Liver (tissue), 3 donors: Measurements from ENCODE around the gene LRRTM4.

Source experiments
- CTCF ChIP-seq: fragments of 150-350 bp; IDR thresholded peaks from 2 replicates; pipeline ENCODE4 v1.5.1; 2017; ENCODE audit warnings: improper control_type of control experiment, low read depth, low read length; ENCODE audit not compliant: missing input control
- GABPA ChIP-seq, 2 donors: IDR thresholded peaks in 1 of 2; conservative IDR thresholded peaks in 1 of 2; 2 replicates each; pipeline ENCODE4 v1.6.1; 2016; ENCODE audit warnings: antibody characterized with exemption in 2 of 2, mild to moderate bottlenecking in 1 of 2, moderate library complexity in 1 of 2
- MAX ChIP-seq: IDR thresholded peaks from 2 replicates; pipeline ENCODE4 v1.6.1; 2016; ENCODE audit warnings: antibody characterized with exemption
- REST ChIP-seq: IDR thresholded peaks from 2 replicates; pipeline ENCODE4 v1.6.1; 2016; ENCODE audit warnings: antibody characterized with exemption, mild to moderate bottlenecking
- TAF1 ChIP-seq: conservative IDR thresholded peaks from 2 replicates; pipeline ENCODE4 v1.6.1; 2016; ENCODE audit warnings: antibody characterized with exemption, mild to moderate bottlenecking
- donor health status: healthy.
- donor health status: healthy.

- no peak for TF ChIP-seq CTCF
- TF ChIP-seq REST = no peak
- TF ChIP-seq MAX = no peak
- TF ChIP-seq GABPA (IDR thresholded peaks at IDR 0.05 in 1 of 2, conservative IDR thresholded peaks at IDR 0.05 in 1 of 2) = no peak
- no peak for TF ChIP-seq TAF1
These were observed 361.2 kb downstream of the LRRTM4 start for GRCh38 chr2:77161009-77161408.
